Heart right ventricle (tissue), 16 donors: ENCODE results near the gene SH3RF1. TPM values are rescaled to one million over a fixed set of nuclear protein-coding genes. Genes with fewer than 3 reads are reported as not detected.
A peak's percentile ranks its signal among the peaks of the same experiment; 100 is the strongest.

ENCODE experiments used
- ATAC-seq, 8 donors: fragments of 200-7000 bp; cut with Tn5 transposase; one replicate each; pipeline ENCODE4 v1.9.1; 2020; ENCODE audit warnings: mild to moderate bottlenecking in 8 of 8, moderate library complexity in 8 of 8, moderate number of reproducible peaks in 1 of 8
- DNase-seq, 2 donors: peaks; one replicate each; pipeline ENCODE4 v3.0.0-alpha.2; 2020
- H3K27ac ChIP-seq, 10 donors: fragments of 200-600 bp; sonication (generic) in 2 of 10; one replicate each; pipeline versions ENCODE4 v1.5.0 to v1.8.0; 2020 to 2022; ENCODE audit warnings: mild to moderate bottlenecking in 3 of 10
- H3K27me3 ChIP-seq, 7 donors: fragments of 200-600 bp; one replicate each; pipeline ENCODE4 v1.8.0; 2021 to 2022; ENCODE audit warnings: mild to moderate bottlenecking in 2 of 7
- H3K36me3 ChIP-seq, 9 donors: fragments of 200-600 bp; sonication (generic) in 1 of 9; one replicate each; pipeline versions ENCODE4 v1.5.0 to v1.8.0; 2020 to 2022; ENCODE audit warnings: mild to moderate bottlenecking in 2 of 9
- H3K4me1 ChIP-seq, 9 donors: fragments of 200-600 bp; sonication (generic) in 1 of 9; one replicate each; pipeline versions ENCODE4 v1.5.0 to v1.8.0; 2020 to 2022; ENCODE audit warnings: mild to moderate bottlenecking in 4 of 9
- H3K4me3 ChIP-seq, 10 donors: fragments of 200-600 bp; sonication (generic) in 2 of 10; one replicate each; pipeline versions ENCODE4 v1.5.0 to v1.8.0; 2020 to 2022; ENCODE audit warnings: mild to moderate bottlenecking in 7 of 10, moderate library complexity in 2 of 10
- H3K9me3 ChIP-seq, 11 donors: fragments of 200-600 bp in 10 of 11; sonication (generic) in 2 of 11; one replicate each; pipeline versions ENCODE4 v1.5.0 to v1.8.0; 2013 to 2022; ENCODE audit warnings: mild to moderate bottlenecking in 2 of 11, control low read depth in 1 of 11, moderate library complexity in 1 of 11
- CTCF ChIP-seq, 9 donors: fragments of 200-600 bp; sonication (generic) in 2 of 9; IDR thresholded peaks; one replicate each; pipeline versions ENCODE4 v1.5.0 to v1.8.0; 2021 to 2022; ENCODE audit warnings: antibody characterized with exemption in 9 of 9, mild to moderate bottlenecking in 5 of 9, moderate library complexity in 1 of 9
- WGBS, 2 donors: extraction: QIAGEN DNeasy Blood & Tissue Kit; methylation state at CpG; one replicate each; pipeline ENCODE4 v1.1.7; 2013; ENCODE audit warnings: inconsistent platforms in 1 of 2; 5-methylcytosine and 5-hydroxymethylcytosine counted together
- intact Hi-C, 10 donors: fragments of 100-400 bp; cut with DNase I; formaldehyde crosslinking; loops; one replicate each; pipeline versions ENCODE4 v1.11.1 to v1.14.2; 2022
- polyA plus RNA-seq, 2 donors: library from polyadenylated mRNA; stranded (reverse); fragments of 200-250 nt; gene quantifications; one replicate each; pipeline ENCODE4 v1.2.3, GENCODE V29; 2013
- total RNA-seq, 10 donors: library from RNA; stranded (reverse); fragmentation: NEBNext Ultra II Directional in 3 of 10; extraction: Animal tissue kit (Norgen Biotek cat#: 25700) in 3 of 10; gene quantifications; one replicate each; pipeline versions ENCODE4 v1.2.1 to v1.2.4, GENCODE V29; 2021 to 2023
- donor health status: Arrhythmogenic right ventricular cardiomyopathy.
- donor health status: ischemic (EF 13 %, LVEDD 7.1; RV severe dilation, severe dysfunction).
- donor health status: healthy with polysubstance abuse.
- donor health status: DM: no; HTN: yes; CAD: no.
- donor health status: DM: no; HTN: no; CAD: no.
- donor health status: ischemic (EF 25% LVEDD 6.9; RV normal size, moderate dysfunction).
- donor health status: ischemic (EF 25% LVEDD 5.7; RV mildly dilated, moderate dysfunction).
- donor health status: healthy.
- donor health status: DM: yes; HTN: yes; CAD: no.
- donor health status: Ischemic cardiomyopathy.
- donor health status: ischemic (EF 35%, LVEDD 5.7; RV mildly dilated, moderate dysfunction).
- donor health status: nonischemic (EF 11% LVEDD 7.7; RV severe dilation, severe dysfunction).
- donor health status: DM: yes; HTN: yes; CAD: no.
- donor health status: PGD.
- donor health status: ischemic (EF 29% LVEDD 5.4; RV normal size, mild dysfunction).
- donor health status: nonischemic (EF 23%, LVEDD 6.1; RV moderate dilation, normal function).

SH3RF1 gene
- total and polyA plus RNA-seq, 12 donors: 2.6 to 11.7 (median 8.9) TPM

- no peak for TF ChIP-seq CTCF (IDR thresholded peaks at IDR 0.05)
- Histone ChIP-seq H3K4me3 (no peak overlapping the region), H3K4me1 (peaks cover 0 to 26% (median 11%) of the 10 kb centered on the region in 9 donors), H3K27me3 (no peaks in the 10 kb centered on the region), H3K9me3 (peaks cover 0 to 3% (median 0%) of the 10 kb centered on the region in 11 donors), H3K27ac (peak overlapping the region in 1 of 10 donors; percentile 14), H3K36me3 (peaks cover 0 to 2% (median 0%) of the 10 kb centered on the region in 9 donors)
- peak in 4 of 8 donors; percentile 42 to 64 (median 60) for ATAC-seq
- 87 to 94% methylated on average over 2 of the region's 2 CpGs for WGBS, 2 donors
- DNase-seq: no peak
- intact Hi-C loops: no loop called here
Measured at GRCh38 chr4:169219440-169219839, 51.3 kb downstream of the SH3RF1 start.

GRCh38 chr4:169215656-169216055 lies 55.1 kb downstream of the SH3RF1 start:
- H3K4me1 ChIP-seq: peaks cover 0 to 23% (median 11%) of the 10 kb centered on the region in 9 donors
- 84% methylated on average over 4 of the region's 4 CpGs for WGBS, 2 donors
- no peak for DNase-seq

GRCh38 chr4:169212981-169213380 lies 57.8 kb downstream of the SH3RF1 start:
- no peak for ATAC-seq
- TF ChIP-seq CTCF (IDR thresholded peaks at IDR 0.05): no peak
- Histone ChIP-seq H3K4me1 (peaks cover 0 to 8% (median 0%) of the 10 kb centered on the region in 9 donors), H3K27ac (no peak overlapping the region), H3K9me3 (peaks cover 0 to 13% (median 0%) of the 10 kb centered on the region in 11 donors), H3K4me3 (no peak overlapping the region), H3K36me3 (peaks cover 0 to 7% (median 0%) of the 10 kb centered on the region in 9 donors), H3K27me3 (no peaks in the 10 kb centered on the region)
- no peak for DNase-seq
- intact Hi-C loops: no loop called here
- WGBS, 2 donors: 88 to 91% methylated on average over 2 of the region's 2 CpGs

More at GRCh38 chr4:169215656-169216055, 55.1 kb downstream of the SH3RF1 start:
- ATAC-seq: no peak
- H3K27ac ChIP-seq: no peak overlapping the region
- no peak for TF ChIP-seq CTCF (IDR thresholded peaks at IDR 0.05)
- H3K27me3 ChIP-seq: no peaks in the 10 kb centered on the region
- H3K4me3 ChIP-seq: no peak overlapping the region
- peaks cover 0 to 13% (median 0%) of the 10 kb centered on the region in 11 donors for H3K9me3 ChIP-seq
- intact Hi-C loops: no loop called here
- peaks cover 0 to 7% (median 0%) of the 10 kb centered on the region in 9 donors for H3K36me3 ChIP-seq

GRCh38 chr4:169210504-169211118 lies 60.1 kb downstream of the SH3RF1 start:
- peaks cover 0 to 13% (median 0%) of the 10 kb centered on the region in 11 donors for H3K9me3 ChIP-seq
- H3K4me1 ChIP-seq: peaks cover 0 to 15% (median under 1%) of the 10 kb centered on the region in 9 donors
- H3K36me3 ChIP-seq: peaks cover 0 to 7% (median 0%) of the 10 kb centered on the region in 9 donors
- H3K27ac ChIP-seq: no peak overlapping the region
- no peak for TF ChIP-seq CTCF (IDR thresholded peaks at IDR 0.05)
- WGBS, 2 donors: 92% methylated on average over 3 of the region's 3 CpGs
- H3K27me3 ChIP-seq: no peaks in the 10 kb centered on the region
- DNase-seq (no peak), ATAC-seq (no peak)
- intact Hi-C loops: no loop called here
- H3K4me3 ChIP-seq: no peak overlapping the region
